ENCODE results near the gene SPG7. TPM values are rescaled to one million over a fixed set of nuclear protein-coding genes. Genes with fewer than 3 reads are reported as not detected.

SPG7 gene
- total RNA-seq, 1 experiment from 2014 or later = 82.4 TPM

DNA sequence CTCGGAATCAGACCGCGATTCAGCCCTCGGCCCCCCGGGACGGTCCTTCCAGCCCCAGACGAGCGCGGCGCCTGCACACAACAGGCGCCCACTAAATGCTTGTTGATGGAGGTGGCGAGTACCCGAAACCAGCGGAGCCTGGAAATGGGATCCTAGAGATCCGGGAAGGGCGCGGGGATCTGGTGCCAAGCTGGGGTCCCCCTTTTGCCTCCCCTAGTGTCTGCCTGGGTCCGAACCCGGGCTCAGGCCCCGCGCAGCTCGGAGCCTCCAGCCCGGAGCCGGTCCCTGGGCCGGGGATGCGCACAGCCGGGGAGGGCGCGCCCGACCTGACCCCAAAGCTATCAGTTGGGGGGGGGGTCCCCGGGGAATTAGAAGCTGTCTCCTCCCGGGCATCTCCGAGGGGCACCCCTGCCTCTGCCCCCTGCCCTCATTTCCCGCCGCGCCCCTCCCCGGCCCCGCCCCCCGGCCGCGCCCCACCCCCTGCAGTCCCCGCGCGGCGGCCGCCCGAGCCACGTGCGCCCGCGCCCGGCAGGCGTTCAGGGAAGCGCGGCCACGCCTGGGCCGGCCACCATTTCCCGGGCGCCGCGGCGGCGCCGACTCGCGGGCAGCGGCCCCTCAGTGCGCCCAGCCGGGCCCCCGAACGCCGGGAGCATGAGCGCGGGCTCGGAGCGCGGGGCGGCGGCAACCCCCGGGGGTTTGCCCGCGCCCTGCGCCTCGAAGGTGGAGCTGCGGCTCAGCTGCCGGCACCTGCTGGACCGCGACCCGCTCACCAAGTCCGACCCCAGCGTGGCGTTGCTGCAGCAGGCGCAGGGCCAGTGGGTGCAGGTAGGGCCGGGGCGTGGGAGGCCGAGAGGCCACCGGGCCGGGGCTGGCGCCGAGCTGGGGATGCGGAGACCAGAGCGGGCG lies 67.3 kb downstream of the SPG7 start, which contains the start of gene CPNE7:
Gene CPNE7, plus strand, starts transcription at position 512 of the 906 bp plus-strand sequence. Its CDS starts 140 bp downstream, at position 652.
- intact Hi-C loops (cut with micrococcal nuclease) = no loop called here
- Mint-ChIP-seq H3K9me3 (ENCODE audit: unreplicated experiment) (no peaks in the 10 kb centered on the region), H3K36me3 (ENCODE audit: insufficient read depth, unreplicated experiment) (peaks cover 11% of the 10 kb centered on the region), H3K4me1 (ENCODE audit: insufficient read depth, unreplicated experiment) (no peaks in the 10 kb centered on the region), H3K4me3 (ENCODE audit: unreplicated experiment) (peak within 1 kb of the TSS; percentile 49), H3K27ac (ENCODE audit: low read depth, unreplicated experiment) (no peak within 1 kb of the TSS), H3K27me3 (ENCODE audit: insufficient read depth, unreplicated experiment) (no peaks in the 10 kb centered on the region)
- DNase-seq (ENCODE audit: unreplicated experiment) = no peak
- BruUV-seq (replicated peaks) = no TSS peak
- CTCF ChIA-PET = interaction anchor here (0.5 to 1.1 kb wide), 3 partner anchors 10 to 66 kb away, joined by 3 to 4 read pairs (median 3); no protein-coding TSS in a partner anchor
- TF ChIP-seq, protein P1, sequence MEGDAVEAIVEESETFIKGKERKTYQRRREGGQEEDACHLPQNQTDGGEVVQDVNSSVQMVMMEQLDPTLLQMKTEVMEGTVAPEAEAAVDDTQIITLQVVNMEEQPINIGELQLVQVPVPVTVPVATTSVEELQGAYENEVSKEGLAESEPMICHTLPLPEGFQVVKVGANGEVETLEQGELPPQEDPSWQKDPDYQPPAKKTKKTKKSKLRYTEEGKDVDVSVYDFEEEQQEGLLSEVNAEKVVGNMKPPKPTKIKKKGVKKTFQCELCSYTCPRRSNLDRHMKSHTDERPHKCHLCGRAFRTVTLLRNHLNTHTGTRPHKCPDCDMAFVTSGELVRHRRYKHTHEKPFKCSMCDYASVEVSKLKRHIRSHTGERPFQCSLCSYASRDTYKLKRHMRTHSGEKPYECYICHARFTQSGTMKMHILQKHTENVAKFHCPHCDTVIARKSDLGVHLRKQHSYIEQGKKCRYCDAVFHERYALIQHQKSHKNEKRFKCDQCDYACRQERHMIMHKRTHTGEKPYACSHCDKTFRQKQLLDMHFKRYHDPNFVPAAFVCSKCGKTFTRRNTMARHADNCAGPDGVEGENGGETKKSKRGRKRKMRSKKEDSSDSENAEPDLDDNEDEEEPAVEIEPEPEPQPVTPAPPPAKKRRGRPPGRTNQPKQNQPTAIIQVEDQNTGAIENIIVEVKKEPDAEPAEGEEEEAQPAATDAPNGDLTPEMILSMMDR (IDR thresholded peaks at IDR 0.05; ENCODE audit: unreplicated experiment) = no peak
- POLR2A ChIA-PET = interaction anchor here (0.7 to 1.2 kb wide), 5 partner anchors 10 to 137 kb away, joined by 3 to 5 read pairs (median 3); no protein-coding TSS in a partner anchor

DNA sequence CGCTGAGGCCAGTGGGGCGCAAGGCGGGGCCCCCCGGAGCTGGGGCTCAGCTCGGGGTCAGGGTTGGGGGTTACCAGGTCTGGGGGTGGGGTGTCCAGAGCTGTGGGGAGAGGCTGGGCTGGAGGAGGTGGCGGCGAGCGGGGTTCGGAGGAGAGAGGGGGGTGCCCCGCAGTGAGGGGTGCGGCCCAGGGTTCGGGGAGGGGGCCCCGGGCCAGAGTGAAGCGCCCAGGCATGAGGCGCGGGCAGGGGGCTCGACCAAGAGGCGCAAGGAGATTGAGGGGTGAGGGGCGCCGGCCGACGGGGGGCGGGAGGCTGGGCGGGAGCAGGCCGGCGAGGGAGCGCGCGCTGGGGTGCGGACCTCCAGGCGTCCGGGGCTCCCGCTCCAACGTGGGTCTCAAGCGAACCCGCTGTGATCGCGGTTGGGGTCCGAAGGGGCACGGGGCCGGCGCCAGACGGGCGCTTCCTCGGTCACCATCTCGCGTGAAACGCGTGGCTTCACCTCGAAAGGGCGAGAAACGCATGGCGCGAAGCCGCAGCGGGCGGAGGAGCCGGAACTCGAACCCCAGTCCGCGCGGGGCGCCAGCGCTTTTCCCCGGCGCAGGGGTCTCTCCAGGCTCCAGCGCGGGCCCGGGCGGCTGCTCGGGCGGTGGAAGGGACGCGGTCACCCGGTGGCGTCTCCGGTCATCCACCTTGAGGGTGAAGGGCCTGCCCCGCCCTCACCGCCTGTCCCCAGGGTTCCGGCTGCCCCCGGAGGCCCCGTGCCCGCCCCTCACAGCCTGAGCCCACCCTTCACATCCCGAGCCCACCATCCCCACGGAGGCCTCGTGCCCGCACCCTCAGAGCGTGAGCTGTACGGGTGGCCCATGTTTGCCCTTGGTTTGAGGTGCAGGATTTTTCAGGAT lies 68.2 kb downstream of the SPG7 start:
- no peak for DNase-seq (ENCODE audit: unreplicated experiment)

DNA sequence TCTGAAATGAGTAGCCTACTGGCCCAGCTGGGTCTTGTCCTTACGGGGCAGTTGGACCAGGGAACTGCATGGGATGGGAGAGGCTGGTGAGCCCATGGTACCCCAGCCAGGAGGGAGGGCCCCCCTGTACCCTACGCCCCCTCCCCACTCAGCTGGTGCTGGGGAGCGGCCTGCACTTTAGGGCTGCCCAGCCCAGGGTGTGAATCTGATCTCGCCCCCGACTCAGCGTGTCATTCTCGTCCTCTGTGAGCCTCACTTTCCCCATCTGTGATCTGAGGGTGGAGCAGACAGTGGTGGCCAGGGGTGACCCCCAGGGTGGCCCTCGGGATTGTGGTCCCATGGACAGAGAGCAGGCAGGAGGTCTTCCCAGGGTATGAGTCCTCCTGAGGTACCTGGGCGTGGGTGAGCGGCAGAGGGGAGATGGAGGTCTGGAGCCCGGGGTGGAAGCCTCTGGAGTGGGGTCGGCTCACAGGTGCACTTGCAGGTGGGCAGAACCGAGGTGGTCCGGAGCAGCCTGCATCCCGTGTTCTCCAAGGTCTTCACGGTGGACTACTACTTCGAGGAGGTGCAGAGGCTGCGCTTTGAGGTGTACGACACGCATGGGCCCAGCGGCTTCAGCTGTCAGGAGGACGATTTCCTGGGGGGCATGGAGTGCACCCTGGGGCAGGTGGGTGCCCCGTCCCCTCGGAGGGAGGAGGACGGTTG lies 69.0 kb downstream of the SPG7 start:
- H3K4me1 Mint-ChIP-seq (ENCODE audit: insufficient read depth, unreplicated experiment) = no peaks in the 10 kb centered on the region
- no peak for DNase-seq (ENCODE audit: unreplicated experiment)
- intact Hi-C loops (cut with micrococcal nuclease) = no loop called here
- ChIA-PET POLR2A (no interaction called here), CTCF (interaction anchor here (0.7 kb wide), 1 partner anchor 40 kb away, joined by 3 read pairs; no protein-coding TSS in a partner anchor)
- H3K27me3 Mint-ChIP-seq (ENCODE audit: insufficient read depth, unreplicated experiment) = no peaks in the 10 kb centered on the region
- H3K9me3 Mint-ChIP-seq (ENCODE audit: unreplicated experiment) = no peaks in the 10 kb centered on the region
- TF ChIP-seq, protein P1 (IDR thresholded peaks at IDR 0.05; ENCODE audit: unreplicated experiment) = no peak
- no TSS peak for BruUV-seq (replicated peaks)
- peaks cover 11% of the 10 kb centered on the region for H3K36me3 Mint-ChIP-seq (ENCODE audit: insufficient read depth, unreplicated experiment)
- H3K4me3 Mint-ChIP-seq (ENCODE audit: unreplicated experiment) = peak overlapping the region; percentile 28
- H3K27ac Mint-ChIP-seq (ENCODE audit: low read depth, unreplicated experiment) = no peak overlapping the region

More for the DNA sequence above, 68.2 kb downstream of the SPG7 start:
- Mint-ChIP-seq H3K9me3 (ENCODE audit: unreplicated experiment) (no peaks in the 10 kb centered on the region), H3K27ac (ENCODE audit: low read depth, unreplicated experiment) (no peak overlapping the region), H3K4me3 (ENCODE audit: unreplicated experiment) (peak overlapping the region; percentile 28), H3K36me3 (ENCODE audit: insufficient read depth, unreplicated experiment) (peaks cover 11% of the 10 kb centered on the region), H3K4me1 (ENCODE audit: insufficient read depth, unreplicated experiment) (no peaks in the 10 kb centered on the region), H3K27me3 (ENCODE audit: insufficient read depth, unreplicated experiment) (no peaks in the 10 kb centered on the region)
- intact Hi-C loops (cut with micrococcal nuclease) = no loop called here
- POLR2A ChIA-PET = interaction anchor here (0.7 to 1.2 kb wide), 3 partner anchors 15 to 136 kb away, joined by 3 to 5 read pairs (median 3); no protein-coding TSS in a partner anchor
- no TSS peak for BruUV-seq (replicated peaks)
- CTCF ChIA-PET = no interaction called here
- TF ChIP-seq, protein P1 (IDR thresholded peaks at IDR 0.05; ENCODE audit: unreplicated experiment) = no peak
